ENCODE measurements around the gene CIAO2B. TPM values are rescaled to one million over a fixed set of nuclear protein-coding genes. Genes with fewer than 3 reads are reported as not detected.

The CIAO2B gene
- total RNA-seq, 1 experiment from 2014 or later, result 83.0 TPM

DNA sequence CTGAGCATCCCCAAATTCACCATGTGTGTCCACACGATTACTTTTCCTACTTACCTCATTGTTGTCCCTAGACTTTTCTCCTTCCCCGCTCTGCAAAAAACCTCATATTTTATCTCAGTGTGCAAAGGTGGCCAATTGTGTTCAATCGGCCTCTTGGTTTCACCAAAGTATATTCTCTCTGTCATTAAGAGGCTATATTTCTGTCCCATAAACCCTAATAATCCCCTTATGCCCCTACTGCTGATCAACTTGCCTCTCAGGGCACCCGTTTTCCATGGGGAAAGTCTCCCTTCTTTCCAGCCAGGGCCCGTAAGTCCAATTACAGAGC lies 12.7 kb upstream of the CIAO2B start:
- H3K4me3 Mint-ChIP-seq, result no peak overlapping the region
- no peak overlapping the region for H3K23ac ChIP-seq (ENCODE audit: insufficient read length, low read depth, low read length)

More for the DNA sequence above, 12.7 kb upstream of the CIAO2B start:
- H3K4me2 ChIP-seq (ENCODE audit: insufficient read depth, insufficient read length, low read length), result no peak overlapping the region
- no peak overlapping the region for H3K56ac ChIP-seq (ENCODE audit: insufficient read length, low read depth, low read length)
- H3K4me1 ChIP-seq (ENCODE audit: insufficient read depth, low read length), result no peaks in the 10 kb centered on the region
- H3K9me3 Mint-ChIP-seq, result peaks cover 6 to 8% of the 10 kb centered on the region in 2 experiments; a peak in 3 of 5 replicates
- peaks cover 7 to 24% (median 21%) of the 10 kb centered on the region in 3 experiments; a peak in 6 of 7 replicates for H3K36me3 Mint-ChIP-seq (ENCODE audit: insufficient read depth in 1 of 3, low read depth in 3 of 3)
- peaks cover 5% of the 10 kb centered on the region for H3K27me3 Mint-ChIP-seq (ENCODE audit: low read depth)
- no peak overlapping the region for H4K5ac ChIP-seq (ENCODE audit: insufficient read length, low read depth, low read length)
- no peak overlapping the region for H2BK20ac ChIP-seq (ENCODE audit: low read depth, low read length, poor library complexity, severe bottlenecking)
- H2AK5ac ChIP-seq (ENCODE audit: insufficient read length, low read length), result no peak overlapping the region
- peaks cover 2 to 4% of the 10 kb centered on the region in 2 experiments; a peak in 2 of 4 replicates for H3K4me1 Mint-ChIP-seq
- peaks cover 14% of the 10 kb centered on the region; the same call in 1 of the 2 replicates for H3K27me3 ChIP-seq (ENCODE audit: insufficient read depth, low read length)
- no peak overlapping the region for H3K4ac ChIP-seq (ENCODE audit: low read depth, low read length)
- H4K8ac ChIP-seq (replicated peaks; ENCODE audit: insufficient read length, low read depth, low read length), result no peak overlapping the region
- no peak overlapping the region for H2BK15ac ChIP-seq (ENCODE audit: low read depth, low read length)
- no peak overlapping the region for H2BK12ac ChIP-seq (ENCODE audit: insufficient read length, low read depth, low read length)
- no peak overlapping the region for H3T11ph ChIP-seq (ENCODE audit: low read length)
- no peak overlapping the region for H4K91ac ChIP-seq (ENCODE audit: insufficient read length, low read depth, low read length)
- H4K20me1 ChIP-seq (ENCODE audit: control insufficient read depth, insufficient read depth, insufficient read length), result no peaks in the 10 kb centered on the region
- H3K79me2 ChIP-seq (ENCODE audit: insufficient read depth, low read length), result no peaks in the 10 kb centered on the region
- no peaks in the 10 kb centered on the region for H3K9me3 ChIP-seq (ENCODE audit: control insufficient read depth, low read depth, low read length)
- H3K23me2 ChIP-seq (ENCODE audit: insufficient read length, low read depth, low read length, poor library complexity, severe bottlenecking), result no peaks in the 10 kb centered on the region
- H3K79me1 ChIP-seq (ENCODE audit: insufficient read depth, low read depth, low read length, poor library complexity, severe bottlenecking), result no peaks in the 10 kb centered on the region
- DNase-seq, result no peak
- H2BK5ac ChIP-seq (ENCODE audit: insufficient read length, low read length), result no peak overlapping the region
- TF ChIP-seq, protein P1, sequence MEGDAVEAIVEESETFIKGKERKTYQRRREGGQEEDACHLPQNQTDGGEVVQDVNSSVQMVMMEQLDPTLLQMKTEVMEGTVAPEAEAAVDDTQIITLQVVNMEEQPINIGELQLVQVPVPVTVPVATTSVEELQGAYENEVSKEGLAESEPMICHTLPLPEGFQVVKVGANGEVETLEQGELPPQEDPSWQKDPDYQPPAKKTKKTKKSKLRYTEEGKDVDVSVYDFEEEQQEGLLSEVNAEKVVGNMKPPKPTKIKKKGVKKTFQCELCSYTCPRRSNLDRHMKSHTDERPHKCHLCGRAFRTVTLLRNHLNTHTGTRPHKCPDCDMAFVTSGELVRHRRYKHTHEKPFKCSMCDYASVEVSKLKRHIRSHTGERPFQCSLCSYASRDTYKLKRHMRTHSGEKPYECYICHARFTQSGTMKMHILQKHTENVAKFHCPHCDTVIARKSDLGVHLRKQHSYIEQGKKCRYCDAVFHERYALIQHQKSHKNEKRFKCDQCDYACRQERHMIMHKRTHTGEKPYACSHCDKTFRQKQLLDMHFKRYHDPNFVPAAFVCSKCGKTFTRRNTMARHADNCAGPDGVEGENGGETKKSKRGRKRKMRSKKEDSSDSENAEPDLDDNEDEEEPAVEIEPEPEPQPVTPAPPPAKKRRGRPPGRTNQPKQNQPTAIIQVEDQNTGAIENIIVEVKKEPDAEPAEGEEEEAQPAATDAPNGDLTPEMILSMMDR (conservative IDR thresholded peaks at IDR 0.05), result no peak
- no peak overlapping the region for H3K27ac Mint-ChIP-seq
- no peak overlapping the region for H2BK120ac ChIP-seq (ENCODE audit: low read depth, low read length, poor library complexity, severe bottlenecking)
- no CpG with 5 or more reads among the region's 5 CpGs for WGBS (ENCODE audit: extremely low coverage, insufficient read length, low lambda C conversion rate)
- H3K18ac ChIP-seq (ENCODE audit: insufficient read length, low read depth, low read length), result no peak overlapping the region
- no peak overlapping the region for H3K14ac ChIP-seq (ENCODE audit: insufficient read depth, low read length)
- H2AFZ ChIP-seq (ENCODE audit: low read length), result no peak overlapping the region
- no peak overlapping the region for H3K27ac ChIP-seq (ENCODE audit: insufficient read length, low read depth, low read length)
- H3K9ac ChIP-seq (ENCODE audit: extremely low read depth, insufficient read length, low read length), result no peak overlapping the region
